ENCODE results near the gene NUP42.

GRCh38 chr7:23214423-23214822 lies 32.6 kb downstream of the NUP42 start:
- TF ChIP-seq CTCF (conservative IDR thresholded peaks at IDR 0.05; ENCODE audit: low read length) (no peak), EZH2phosphoT487 (IDR thresholded peaks at IDR 0.05; ENCODE audit: borderline replicate concordance) (no peak)

Data from Loucy (cell line).